Activated CD4-positive, alpha-beta memory T cell treated with anti-CD3 and anti-CD28 coated beads, Interleukin-2, amount 10 ng/mL, durations not matched to agents 7 days and 5 days (primary cell): ENCODE measurements around the gene DXO. TPM values are rescaled to one million over a fixed set of nuclear protein-coding genes. Genes with fewer than 3 reads are reported as not detected.

Experiments used
- CTCF ChIA-PET: fragments of 350-600 bp; sonication (Branson Sonifier 250); formaldehyde crosslinking; loops from one replicate; lab custom pipeline; 2021; ENCODE audit warnings: antibody characterized with exemption, inconsistent platforms; lab: Charles Lee
- POLR2A ChIA-PET: fragments of 350-600 bp; sonication (Branson Sonifier 250); formaldehyde crosslinking; loops from one replicate; lab custom pipeline; 2021; ENCODE audit warnings: antibody characterized with exemption; lab: Charles Lee
- DNase-seq: peaks from one replicate; pipeline ENCODE4 v3.0.0-alpha.2; 2020
- H3K27ac Mint-ChIP-seq: one replicate; pipeline ENCODE4 v1.8.0; 2021; ENCODE audit warnings: mild to moderate bottlenecking, mixed read lengths
- H3K27me3 Mint-ChIP-seq: one replicate; pipeline ENCODE4 v1.8.0; 2021; ENCODE audit warnings: mixed read lengths
- H3K36me3 Mint-ChIP-seq: one replicate; pipeline ENCODE4 v1.8.0; 2021; ENCODE audit warnings: low read depth, mixed read lengths
- H3K4me1 Mint-ChIP-seq: one replicate; pipeline ENCODE4 v1.8.0; 2021; ENCODE audit warnings: mixed read lengths
- H3K4me3 Mint-ChIP-seq: one replicate; pipeline ENCODE4 v1.8.0; 2021; ENCODE audit warnings: mild to moderate bottlenecking, mixed read lengths
- H3K9me3 Mint-ChIP-seq: one replicate; pipeline ENCODE4 v1.8.0; 2021; ENCODE audit warnings: mixed read lengths
- total RNA-seq, 2 experiments: library from RNA; stranded (reverse); gene quantifications; one replicate each; pipeline ENCODE4 v1.2.3, GENCODE V29; 2021

The DXO gene
- total RNA-seq, 2 experiments from 2014 or later = 16.7 to 17.5 TPM

- CTCF ChIA-PET = no interaction called here
These were observed 43.9 kb downstream of the DXO start for GRCh38 chr6:31927863-31928671.

GRCh38 chr6:31927242-31927862 is 44.6 kb downstream of the DXO start, which contains the start of gene C2:
Gene C2 (plus strand): TSS chr6:31927717. CDS start chr6:31927753, 36 bp downstream.
- no peak for DNase-seq
- ChIA-PET CTCF (no interaction called here), POLR2A (no interaction called here)
- Mint-ChIP-seq H3K27ac (no peak within 1 kb of the TSS), H3K4me3 (no peak within 1 kb of the TSS), H3K36me3 (no peaks in the 10 kb centered on the region), H3K27me3 (peaks cover 3% of the 10 kb centered on the region), H3K4me1 (no peaks in the 10 kb centered on the region), H3K9me3 (no peaks in the 10 kb centered on the region)

More at GRCh38 chr6:31927863-31928671, 43.9 kb downstream of the DXO start:
- Mint-ChIP-seq H3K27me3 (peaks cover 3% of the 10 kb centered on the region), H3K36me3 (no peaks in the 10 kb centered on the region), H3K4me1 (no peaks in the 10 kb centered on the region), H3K9me3 (no peaks in the 10 kb centered on the region), H3K4me3 (no peak overlapping the region), H3K27ac (no peak overlapping the region)
- POLR2A ChIA-PET = no interaction called here
- DNase-seq = no peak

GRCh38 chr6:31922942-31923341 is 49.0 kb downstream of the DXO start:
- no peak overlapping the region for H3K4me3 Mint-ChIP-seq
- no peak overlapping the region for H3K27ac Mint-ChIP-seq
- DNase-seq = no peak
- no peaks in the 10 kb centered on the region for H3K9me3 Mint-ChIP-seq
- POLR2A ChIA-PET = interaction anchor here (0.8 kb wide), 1 partner anchor 25 kb away, joined by 3 read pairs; no protein-coding TSS in a partner anchor
- no peaks in the 10 kb centered on the region for H3K36me3 Mint-ChIP-seq
- H3K4me1 Mint-ChIP-seq = no peaks in the 10 kb centered on the region
- CTCF ChIA-PET = interaction anchor here (0.9 to 1.6 kb wide), 3 partner anchors 25 to 93 kb away, joined by 4 to 6 read pairs (median 4); partner anchors contain the start of gene EHMT2
- peaks cover 3% of the 10 kb centered on the region for H3K27me3 Mint-ChIP-seq

- no peak for DNase-seq
- Mint-ChIP-seq H3K4me1 (no peaks in the 10 kb centered on the region), H3K27me3 (no peaks in the 10 kb centered on the region), H3K4me3 (no peak overlapping the region), H3K27ac (no peak overlapping the region), H3K9me3 (no peaks in the 10 kb centered on the region), H3K36me3 (no peaks in the 10 kb centered on the region)
- POLR2A ChIA-PET = no interaction called here
- CTCF ChIA-PET = interaction anchor here (1.3 kb wide), 1 partner anchor 22 kb away, joined by 5 read pairs; no protein-coding TSS in a partner anchor
These were observed 51.1 kb downstream of the DXO start for GRCh38 chr6:31920811-31921210.

Other genes with a start within 250 kb of the DXO start
- gene MPIG6B, start 248.8 kb downstream of the DXO start, total RNA-seq = not detected
- gene DDAH2, start 242.8 kb downstream of the DXO start, total RNA-seq = 10 to 100 TPM; 22.1 to 23.9 TPM
- 100 to 1,000 TPM; 640 to 644 TPM for gene CLIC1, start 235.6 kb downstream of the DXO start, total RNA-seq
- gene MSH5, start 232.1 kb downstream of the DXO start, total RNA-seq = 10 to 100 TPM; 60.1 to 63.2 TPM
- 10 to 100 TPM; 10.7 to 14.6 TPM for gene SAPCD1, start 209.5 kb downstream of the DXO start, total RNA-seq
- 10 to 100 TPM; 11.0 to 12.2 TPM for gene VWA7, start 194.8 kb downstream of the DXO start, total RNA-seq
- 10 to 100 TPM; 84.1 to 88.4 TPM for gene VARS1, start 176.4 kb downstream of the DXO start, total RNA-seq
- gene LSM2, start 165.2 kb downstream of the DXO start, total RNA-seq = 100 to 1,000 TPM; 100 to 108 TPM
- gene HSPA1L, start 156.9 kb downstream of the DXO start, total RNA-seq = 1 to 10 TPM; 2.8 to 3.0 TPM
- 100 to 1,000 TPM; 147 to 151 TPM for gene HSPA1A, start 156.6 kb downstream of the DXO start, total RNA-seq
- 10 to 100 TPM; 60.6 to 62.6 TPM for gene HSPA1B, start 144.4 kb downstream of the DXO start, total RNA-seq
- gene NEU1, start 109.3 kb downstream of the DXO start, total RNA-seq = 10 to 100 TPM; 29.2 to 29.6 TPM
- under 1 TPM in 1 of 2 experiments, not detected in 1; 0.38 TPM for gene SLC44A4, start 93.1 kb downstream of the DXO start, total RNA-seq
- 10 to 100 TPM; 57.0 to 58.4 TPM for gene EHMT2, start 74.4 kb downstream of the DXO start, total RNA-seq
- 1 to 10 TPM in 1 of 2 experiments, under 1 TPM in 1; 0.98 to 1.1 TPM for gene ZBTB12, start 70.1 kb downstream of the DXO start, total RNA-seq
- gene C2, start 44.4 kb downstream of the DXO start, total RNA-seq = 1 to 10 TPM in 1 of 2 experiments, under 1 TPM in 1; 0.45 to 1.0 TPM
- under 1 TPM; 0.58 to 0.60 TPM for gene CFB, start 26.0 kb downstream of the DXO start, total RNA-seq
- gene NELFE, start 13.2 kb downstream of the DXO start, total RNA-seq = 10 to 100 TPM; 69.6 to 70.6 TPM
- 10 to 100 TPM; 69.4 to 74.2 TPM for gene SKIC2, start 13.0 kb downstream of the DXO start, total RNA-seq
- 1 to 10 TPM; 3.3 to 5.7 TPM for gene C4A, start 9.9 kb upstream of the DXO start, total RNA-seq
- gene C4B, start 42.7 kb upstream of the DXO start, total RNA-seq = 1 to 10 TPM; 3.4 to 5.0 TPM
- under 1 TPM in 1 of 2 experiments, not detected in 1; 0.23 TPM for gene CYP21A2, start 66.3 kb upstream of the DXO start, total RNA-seq
- 1 to 10 TPM; 5.7 to 6.4 TPM for gene TNXB, start 137.2 kb upstream of the DXO start, total RNA-seq
- gene ATF6B, start 156.1 kb upstream of the DXO start, total RNA-seq = 100 to 1,000 TPM; 142 to 147 TPM
- gene FKBPL, start 158.2 kb upstream of the DXO start, total RNA-seq = 1 to 10 TPM; 7.6 to 8.6 TPM
- gene PRRT1, start 179.8 kb upstream of the DXO start, total RNA-seq = under 1 TPM; 0.13 to 0.28 TPM
- gene PPT2, start 182.0 kb upstream of the DXO start, total RNA-seq = 1 to 10 TPM; 8.3 to 9.4 TPM
- 1 to 10 TPM; 5.1 to 5.2 TPM for gene EGFL8, start 192.5 kb upstream of the DXO start, total RNA-seq
- 10 to 100 TPM; 42.7 to 43.1 TPM for gene AGPAT1, start 203.9 kb upstream of the DXO start, total RNA-seq
- 10 to 100 TPM; 44.0 to 45.4 TPM for gene RNF5, start 206.3 kb upstream of the DXO start, total RNA-seq
- gene AGER, start 212.1 kb upstream of the DXO start, total RNA-seq = 10 to 100 TPM; 27.6 to 29.4 TPM
- 10 to 100 TPM; 69.4 to 73.1 TPM for gene PBX2, start 218.1 kb upstream of the DXO start, total RNA-seq
- gene GPSM3, start 220.5 kb upstream of the DXO start, total RNA-seq = 100 to 1,000 TPM; 287 to 289 TPM